NCI-H2107 treated with DMSO at 0.1 percent for 48 hours (cell line): ENCODE results near the gene ZNF688.

Experiments used
- DNase-seq: peaks from one replicate; lab custom pipeline; 2025; ENCODE audit not compliant: unreplicated experiment; lab: John Stamatoyannopoulos, UW

The ZNF688 gene

GRCh38 chr16:30521873-30522641 is 49.5 kb downstream of the ZNF688 start:
- DNase-seq: no peak

- no peak for DNase-seq
These were observed 50.0 kb downstream of the ZNF688 start for GRCh38 chr16:30521476-30521872.
